Peyer's patch (tissue), 4 donors: ENCODE results near the gene CNTNAP2. TPM values are rescaled to one million over a fixed set of nuclear protein-coding genes. Genes with fewer than 3 reads are reported as not detected.

Experiments used
- DNase-seq, 3 donors: peaks; one replicate each; pipeline ENCODE4 v3.0.0-alpha.2; 2017 to 2019
- H3K27ac ChIP-seq, 4 donors: fragments of 200-600 bp; sonication (generic); one replicate each; pipeline ENCODE4 v1.5.1; 2016 to 2019
- H3K27me3 ChIP-seq, 2 donors: fragments of 200-600 bp; sonication (generic); one replicate each; pipeline ENCODE4 v1.5.1; 2019
- H3K36me3 ChIP-seq, 3 donors: fragments of 200-600 bp; sonication (generic); one replicate each; pipeline ENCODE4 v1.5.1; 2016 to 2019
- H3K4me1 ChIP-seq, 4 donors: fragments of 200-600 bp; sonication (generic); one replicate each; pipeline ENCODE4 v1.5.1; 2016 to 2019
- H3K4me3 ChIP-seq, 4 donors: fragments of 200-600 bp; sonication (generic); 1 replicate in 3 of 4; 2 replicates in 1 of 4; pipeline ENCODE4 v1.5.1; 2016 to 2019; ENCODE audit warnings: mild to moderate bottlenecking in 1 of 4
- H3K9me3 ChIP-seq, 4 donors: fragments of 200-600 bp; sonication (generic); one replicate each; pipeline ENCODE4 v1.5.1; 2016 to 2019; ENCODE audit warnings: mild to moderate bottlenecking in 1 of 4
- CTCF ChIP-seq, 6 experiments: fragments of 450-650 bp in 4 of 6; fragments of 200-600 bp in 2 of 6; sonication (generic) in 1 of 6; IDR thresholded peaks; one replicate each; pipeline ENCODE4 v1.5.1; 2017 to 2019; ENCODE audit warnings: antibody characterized with exemption in 6 of 6, mild to moderate bottlenecking in 3 of 6, moderate library complexity in 1 of 6
- POLR2A ChIP-seq, 2 donors: fragments of 450-650 bp; IDR thresholded peaks; one replicate each; pipeline ENCODE4 v1.5.1; 2017; ENCODE audit warnings: antibody characterized with exemption in 2 of 2, mild to moderate bottlenecking in 2 of 2, moderate library complexity in 2 of 2
- total RNA-seq, 4 donors: library from RNA; depleted of rRNA; stranded (reverse); fragments of >200 nt; gene quantifications; one replicate each; pipeline ENCODE4 v1.1.0, GENCODE V29; 2016

Gene CNTNAP2
- total RNA-seq, 4 donors from 2014 or later: 1.5 to 4.9 (median 3.6) TPM

GRCh38 chr7:147406521-147407135 is 1290.0 kb downstream of the CNTNAP2 start:
- DNase-seq: no peak
- no peak overlapping the region for H3K27ac ChIP-seq
- no peak overlapping the region for H3K4me3 ChIP-seq
- no peak for TF ChIP-seq CTCF (IDR thresholded peaks at IDR 0.05)
- no peak for TF ChIP-seq POLR2A (IDR thresholded peaks at IDR 0.05)
- H3K36me3 ChIP-seq: no peaks in the 10 kb centered on the region
- H3K4me1 ChIP-seq: no peaks in the 10 kb centered on the region
- H3K9me3 ChIP-seq: no peaks in the 10 kb centered on the region
- no peaks in the 10 kb centered on the region for H3K27me3 ChIP-seq

GRCh38 chr7:147411096-147411495 is 1294.5 kb downstream of the CNTNAP2 start:
- TF ChIP-seq POLR2A (IDR thresholded peaks at IDR 0.05) (no peak), CTCF (IDR thresholded peaks at IDR 0.05) (no peak)

GRCh38 chr7:147412109-147412508 is 1295.5 kb downstream of the CNTNAP2 start:
- no peak for DNase-seq
- no peak overlapping the region for H3K4me3 ChIP-seq
- H3K27ac ChIP-seq: no peak overlapping the region
- no peaks in the 10 kb centered on the region for H3K9me3 ChIP-seq
- no peaks in the 10 kb centered on the region for H3K4me1 ChIP-seq
- no peak for TF ChIP-seq CTCF (IDR thresholded peaks at IDR 0.05)
- TF ChIP-seq POLR2A (IDR thresholded peaks at IDR 0.05): no peak
- no peaks in the 10 kb centered on the region for H3K36me3 ChIP-seq
- no peaks in the 10 kb centered on the region for H3K27me3 ChIP-seq

More at GRCh38 chr7:147411096-147411495, 1294.5 kb downstream of the CNTNAP2 start:
- Histone ChIP-seq H3K4me3 (no peak overlapping the region), H3K27ac (no peak overlapping the region), H3K4me1 (no peaks in the 10 kb centered on the region), H3K27me3 (no peaks in the 10 kb centered on the region), H3K36me3 (no peaks in the 10 kb centered on the region), H3K9me3 (no peaks in the 10 kb centered on the region)
- no peak for DNase-seq

- Histone ChIP-seq H3K36me3 (no peaks in the 10 kb centered on the region), H3K4me1 (no peaks in the 10 kb centered on the region), H3K4me3 (no peak overlapping the region), H3K9me3 (no peaks in the 10 kb centered on the region), H3K27ac (no peak overlapping the region), H3K27me3 (no peaks in the 10 kb centered on the region)
- TF ChIP-seq POLR2A (IDR thresholded peaks at IDR 0.05): no peak
- no peak for TF ChIP-seq CTCF (IDR thresholded peaks at IDR 0.05)
- no peak for DNase-seq
These were observed 1296.4 kb downstream of the CNTNAP2 start for GRCh38 chr7:147412782-147413556.

- H3K27me3 ChIP-seq: no peaks in the 10 kb centered on the region
- H3K36me3 ChIP-seq: no peaks in the 10 kb centered on the region
- no peak for TF ChIP-seq POLR2A (IDR thresholded peaks at IDR 0.05)
- TF ChIP-seq CTCF (IDR thresholded peaks at IDR 0.05): no peak
- no peak for DNase-seq
- H3K9me3 ChIP-seq: no peaks in the 10 kb centered on the region
- no peaks in the 10 kb centered on the region for H3K4me1 ChIP-seq
- H3K4me3 ChIP-seq: no peak overlapping the region
- H3K27ac ChIP-seq: no peak overlapping the region
These were observed 1296.9 kb downstream of the CNTNAP2 start for GRCh38 chr7:147413557-147413870.
